Measurements from ENCODE around the gene TMEM263. TPM values are rescaled to one million over a fixed set of nuclear protein-coding genes. Genes with fewer than 3 reads are reported as not detected.

The TMEM263 gene
- polyA plus RNA-seq, 1 of the 3 experiments (the other 2 are of a cell fraction) = 16.9 TPM

DNA sequence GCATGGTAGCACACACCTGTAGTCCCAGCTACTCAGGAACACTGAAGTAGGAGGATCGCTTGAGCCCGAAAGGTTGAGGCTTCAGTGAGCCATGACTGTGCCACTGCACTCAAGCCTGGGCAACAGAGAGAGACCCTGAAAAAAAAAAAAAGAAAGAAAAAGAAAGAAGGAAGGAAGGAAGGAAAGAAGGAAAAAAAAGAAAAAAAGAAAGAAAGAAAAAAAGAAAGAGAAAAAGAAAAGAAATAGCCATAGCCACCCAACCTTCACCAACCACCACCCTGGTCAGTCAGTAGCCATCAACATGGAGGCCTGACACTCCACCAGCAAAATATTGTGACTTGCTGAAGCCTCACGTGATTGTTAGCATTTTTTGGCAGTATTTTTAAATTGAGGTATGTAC lies 21.4 kb upstream of the TMEM263 start:
- no peaks in the 10 kb centered on the region for H3K4me1 ChIP-seq (ENCODE audit: control insufficient read depth in 1 of 2, insufficient read depth in 2 of 2, low read depth in 1 of 2, low read length in 1 of 2)
- no peaks in the 10 kb centered on the region for H3K27me3 ChIP-seq (ENCODE audit: insufficient read depth)
- H3K4me2 ChIP-seq = no peak overlapping the region
- no peaks in the 10 kb centered on the region for H3K9me3 ChIP-seq
- CTCF ChIA-PET = interaction anchor here (1.5 kb wide), 1 partner anchor 15 kb away, joined by 7 read pairs; no protein-coding TSS in a partner anchor
- H4K20me1 ChIP-seq (ENCODE audit: insufficient read depth) = no peaks in the 10 kb centered on the region
- no peaks in the 10 kb centered on the region for H3K79me2 ChIP-seq (ENCODE audit: insufficient read depth)
- H2AFZ ChIP-seq (ENCODE audit: low read depth) = no peak overlapping the region
- TF ChIP-seq POLR2AphosphoS5 (IDR thresholded peaks at IDR 0.05; ENCODE audit: low read depth, low read length) (no peak), PBX3 (IDR thresholded peaks at IDR 0.05) (no peak), YY1 (IDR thresholded peaks at IDR 0.05; ENCODE audit: low read depth) (no peak), NFIC (IDR thresholded peaks at IDR 0.05; ENCODE audit: borderline replicate concordance) (no peak)
- TF ChIP-seq, protein P1, sequence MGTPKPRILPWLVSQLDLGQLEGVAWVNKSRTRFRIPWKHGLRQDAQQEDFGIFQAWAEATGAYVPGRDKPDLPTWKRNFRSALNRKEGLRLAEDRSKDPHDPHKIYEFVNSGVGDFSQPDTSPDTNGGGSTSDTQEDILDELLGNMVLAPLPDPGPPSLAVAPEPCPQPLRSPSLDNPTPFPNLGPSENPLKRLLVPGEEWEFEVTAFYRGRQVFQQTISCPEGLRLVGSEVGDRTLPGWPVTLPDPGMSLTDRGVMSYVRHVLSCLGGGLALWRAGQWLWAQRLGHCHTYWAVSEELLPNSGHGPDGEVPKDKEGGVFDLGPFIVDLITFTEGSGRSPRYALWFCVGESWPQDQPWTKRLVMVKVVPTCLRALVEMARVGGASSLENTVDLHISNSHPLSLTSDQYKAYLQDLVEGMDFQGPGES (IDR thresholded peaks at IDR 0.05; ENCODE audit: low read depth, low read length) = no peak
- DNase-seq = no peak
- WGBS (ENCODE audit: low lambda C conversion rate) = 69% methylated on average over 3 of the region's 3 CpGs
- H3K9me2 ChIP-seq = no peaks in the 10 kb centered on the region
- no peak overlapping the region for H3K4me3 ChIP-seq (ENCODE audit: low read depth in 2 of 2, low read length in 1 of 2)
- H3F3A ChIP-seq (replicated peaks; ENCODE audit: insufficient read depth) = no peaks in the 10 kb centered on the region
- H3K36me3 ChIP-seq (replicated peaks in 1 of 2; ENCODE audit: control insufficient read depth in 1 of 2, insufficient read depth in 2 of 2, low read length in 1 of 2) = no peaks in the 10 kb centered on the region
- no peak overlapping the region for H3K9ac ChIP-seq
- POLR2A ChIA-PET = no interaction called here
- H3K27ac ChIP-seq (ENCODE audit: low read depth in 2 of 2, low read length in 1 of 2) = no peak overlapping the region

DNA sequence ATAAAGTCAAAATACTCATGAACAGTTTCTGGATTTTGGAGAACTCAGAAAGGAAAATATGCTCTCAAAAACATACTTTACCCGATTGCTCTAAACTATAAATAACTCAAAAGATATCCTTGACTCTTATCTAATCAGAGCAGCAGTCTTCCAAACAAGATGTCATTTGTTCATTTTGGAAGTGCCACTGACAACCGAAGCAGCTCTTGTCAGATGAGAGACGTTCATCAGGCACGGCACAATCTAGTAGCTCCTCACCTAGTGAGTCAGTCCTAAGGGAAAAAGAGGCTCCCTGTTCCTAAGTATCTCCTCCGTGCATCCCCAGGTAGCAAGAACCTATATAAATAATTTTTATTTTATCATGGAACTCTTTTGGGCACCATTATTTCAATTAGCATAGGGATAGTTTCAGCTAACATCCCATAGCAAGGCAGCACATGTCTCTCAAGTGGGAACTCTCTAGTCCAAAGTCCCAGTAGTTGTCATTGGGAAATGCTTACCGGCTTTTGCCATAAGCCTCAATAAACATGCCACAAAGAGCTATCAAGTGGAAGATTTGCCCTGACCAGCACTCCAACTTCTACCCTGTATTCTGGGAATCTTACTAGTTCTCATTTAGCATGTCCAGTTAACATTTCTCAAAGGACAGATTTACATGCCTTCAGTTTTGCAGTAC lies 14.1 kb upstream of the TMEM263 start:
- Histone ChIP-seq H3K36me3 (replicated peaks in 1 of 2; ENCODE audit: control insufficient read depth in 1 of 2, insufficient read depth in 2 of 2, low read length in 1 of 2) (peaks cover 0 to 4% of the 10 kb centered on the region in 2 experiments), H3K9ac (no peak overlapping the region), H3K27ac (ENCODE audit: low read depth in 2 of 2, low read length in 1 of 2) (no peak overlapping the region), H3K4me1 (ENCODE audit: control insufficient read depth in 1 of 2, insufficient read depth in 2 of 2, low read depth in 1 of 2, low read length in 1 of 2) (no peaks in the 10 kb centered on the region), H3K9me2 (no peaks in the 10 kb centered on the region), H3K27me3 (ENCODE audit: insufficient read depth) (no peaks in the 10 kb centered on the region), H3K4me3 (ENCODE audit: low read depth in 2 of 2, low read length in 1 of 2) (no peak overlapping the region), H3K9me3 (peaks cover 10% of the 10 kb centered on the region), H3K79me2 (ENCODE audit: insufficient read depth) (no peaks in the 10 kb centered on the region), H3F3A (replicated peaks; ENCODE audit: insufficient read depth) (no peaks in the 10 kb centered on the region), H3K4me2 (no peak overlapping the region), H2AFZ (ENCODE audit: low read depth) (no peak overlapping the region), H4K20me1 (ENCODE audit: insufficient read depth) (no peaks in the 10 kb centered on the region)
- DNase-seq = no peak
- WGBS (ENCODE audit: low lambda C conversion rate) = 80% methylated on average over 6 of the region's 6 CpGs
- TF ChIP-seq FOSL2 (IDR thresholded peaks at IDR 0.05; ENCODE audit: borderline replicate concordance, low read depth) = no peak
- TF ChIP-seq CTCF (IDR thresholded peaks at IDR 0.05) = no peak
- TF ChIP-seq TEAD4 (IDR thresholded peaks at IDR 0.05; ENCODE audit: borderline replicate concordance, insufficient read depth) = no peak
- TF ChIP-seq USF1 (IDR thresholded peaks at IDR 0.05; ENCODE audit: borderline replicate concordance, low read depth) = no peak
- no peak for TF ChIP-seq TCF12 (IDR thresholded peaks at IDR 0.05)
- TF ChIP-seq, protein P2, sequence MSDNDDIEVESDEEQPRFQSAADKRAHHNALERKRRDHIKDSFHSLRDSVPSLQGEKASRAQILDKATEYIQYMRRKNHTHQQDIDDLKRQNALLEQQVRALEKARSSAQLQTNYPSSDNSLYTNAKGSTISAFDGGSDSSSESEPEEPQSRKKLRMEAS (IDR thresholded peaks at IDR 0.05; ENCODE audit: low read depth) = no peak
- TF ChIP-seq RCOR1 (IDR thresholded peaks at IDR 0.05; ENCODE audit: low read length) = no peak
- TF ChIP-seq NFIC (IDR thresholded peaks at IDR 0.05; ENCODE audit: borderline replicate concordance) = no peak
- TF ChIP-seq YY1 (IDR thresholded peaks at IDR 0.05; ENCODE audit: low read depth) = no peak
- no peak for TF ChIP-seq RFX5 (IDR thresholded peaks at IDR 0.05; ENCODE audit: low read length)
- TF ChIP-seq MEF2A (IDR thresholded peaks at IDR 0.05; ENCODE audit: borderline replicate concordance, low read depth) = no peak
- TF ChIP-seq RXRA (IDR thresholded peaks at IDR 0.05; ENCODE audit: borderline replicate concordance, low read depth) = no peak
- no peak for TF ChIP-seq ELF1 (IDR thresholded peaks at IDR 0.05)
- TF ChIP-seq NRF1 (IDR thresholded peaks at IDR 0.05; ENCODE audit: low read depth, low read length) = no peak
- TF ChIP-seq TAF1 (IDR thresholded peaks at IDR 0.05; ENCODE audit: borderline replicate concordance, low read depth, low read length) = no peak
- TF ChIP-seq GABPA (IDR thresholded peaks at IDR 0.05; ENCODE audit: low read depth) = no peak
- no peak for TF ChIP-seq PBX3 (IDR thresholded peaks at IDR 0.05)
- TF ChIP-seq, protein P1 (IDR thresholded peaks at IDR 0.05; ENCODE audit: low read depth, low read length) = no peak
- no peak for TF ChIP-seq EZH2phosphoT487 (IDR thresholded peaks at IDR 0.05; ENCODE audit: borderline replicate concordance, low read depth)
- CTCF ChIA-PET = interaction anchor here (1.2 to 2.7 kb wide), 3 partner anchors 9 to 23 kb away, joined by 4 to 8 read pairs (median 6); no protein-coding TSS in a partner anchor
- POLR2A ChIA-PET = no interaction called here
